ENCODE data around the gene LENG1.

LENG1 gene

GRCh38 chr19:54106716-54107115 lies 52.8 kb downstream of the LENG1 start:
- no peak for DNase-seq

DNA sequence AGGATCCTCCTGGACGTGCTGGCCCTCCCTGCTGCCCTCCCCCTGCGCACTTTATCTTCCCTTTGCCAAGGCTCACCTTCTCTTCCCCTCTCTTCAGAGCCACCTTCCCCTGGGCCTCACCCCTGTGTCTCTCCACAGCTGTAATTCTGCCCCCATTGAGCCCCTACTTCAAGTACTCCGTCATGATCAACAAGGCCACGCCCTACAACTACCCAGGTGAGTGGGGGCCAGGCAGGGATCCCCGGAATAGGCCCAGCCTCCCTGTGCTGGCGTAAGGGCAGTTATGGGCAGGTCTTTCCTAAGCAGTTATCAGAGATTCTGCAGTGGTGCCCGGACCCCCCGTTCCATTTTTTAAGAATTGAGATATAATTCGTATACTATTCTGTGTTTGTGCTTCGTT lies 53.7 kb downstream of the LENG1 start:
- DNase-seq, result no peak
